Caco-2 (cell line): ENCODE measurements around the gene FGD2. TPM values are rescaled to one million over a fixed set of nuclear protein-coding genes. Genes with fewer than 3 reads are reported as not detected.

Experiments
- BruUV-seq: library from RNA; stranded (reverse); fragments of 400-500 nt; replicated peaks from 2 replicates; lab custom pipeline; 2021; lab: Mats Ljungman, UMichigan
- CTCF ChIA-PET: fragments of 300-600 bp; sonication (Branson Sonifier 250); formaldehyde crosslinking; loops from one replicate; lab custom pipeline; 2022; ENCODE audit warnings: antibody characterized with exemption; lab: Charles Lee
- POLR2A ChIA-PET: fragments of 300-600 bp; sonication (Branson Sonifier 250); formaldehyde crosslinking; loops from one replicate; lab custom pipeline; 2022; ENCODE audit warnings: antibody characterized with exemption; lab: Charles Lee
- DNase-seq, 2 experiments: peaks; one replicate each; pipeline versions ENCODE4 v3.0.0 to v3.0.0-alpha.2; 2020 to 2022
- H3K27me3 ChIP-seq: replicated peaks from 2 replicates; pipeline ENCODE4 v1.6.0; 2011; ENCODE audit warnings: low read length; ENCODE audit not compliant: control insufficient read depth, insufficient read depth
- H3K36me3 ChIP-seq: 2 replicates; pipeline ENCODE4 v1.5.1; 2011; ENCODE audit warnings: low read length; ENCODE audit not compliant: control insufficient read depth, insufficient read depth
- H3K4me1 ChIP-seq: fragments of 250-450 bp; sonication (Bioruptor Pico); 2 replicates; pipeline ENCODE4 v1.5.1; 2020; ENCODE audit warnings: mild to moderate bottlenecking
- H3K4me3 ChIP-seq: 2 replicates; pipeline ENCODE4 v1.5.1; 2011; ENCODE audit warnings: low read depth, mild to moderate bottlenecking, control low read depth, low read length
- H3K9me3 ChIP-seq: fragments of 250-450 bp; sonication (Bioruptor Pico); 2 replicates; pipeline ENCODE4 v1.5.1; 2020; ENCODE audit warnings: mild to moderate bottlenecking, moderate library complexity
- H3K27ac Mint-ChIP-seq: one replicate; pipeline ENCODE4 v1.8.0; 2022; ENCODE audit warnings: mixed read lengths; ENCODE audit not compliant: unreplicated experiment
- H3K27me3 Mint-ChIP-seq: one replicate; pipeline ENCODE4 v1.8.0; 2022; ENCODE audit warnings: mixed read lengths; ENCODE audit not compliant: insufficient read depth, unreplicated experiment
- H3K36me3 Mint-ChIP-seq: one replicate; pipeline ENCODE4 v1.8.0; 2022; ENCODE audit warnings: mild to moderate bottlenecking, mixed read lengths; ENCODE audit not compliant: insufficient read depth, unreplicated experiment
- H3K4me1 Mint-ChIP-seq: one replicate; pipeline ENCODE4 v1.8.0; 2022; ENCODE audit warnings: low read depth, mixed read lengths; ENCODE audit not compliant: unreplicated experiment
- H3K4me3 Mint-ChIP-seq: one replicate; pipeline ENCODE4 v1.8.0; 2022; ENCODE audit warnings: mild to moderate bottlenecking, moderate library complexity, mixed read lengths; ENCODE audit not compliant: unreplicated experiment
- H3K9me3 Mint-ChIP-seq: one replicate; pipeline ENCODE4 v1.8.0; 2022; ENCODE audit warnings: mixed read lengths; ENCODE audit not compliant: unreplicated experiment
- intact Hi-C: fragments of 100-400 bp; cut with micrococcal nuclease; formaldehyde crosslinking; loops from one replicate; pipeline ENCODE4 v1.10.0; 2022; ENCODE audit not compliant: unreplicated experiment
- total RNA-seq: library from RNA; stranded (reverse); gene quantifications from 2 replicates; pipeline ENCODE4 v1.2.3, GENCODE V29; 2022
- TF ChIP-seq, protein P1 (sequence below), 2 experiments: fragments of 200-600 bp in 1 of 2; IDR thresholded peaks; 1 replicate in 1 of 2; 2 replicates in 1 of 2; pipeline versions ENCODE4 v1.5.1 to v1.8.0; 2011 to 2022; ENCODE audit warnings: antibody characterized with exemption in 1 of 2, control low read depth in 1 of 2, inconsistent platforms in 1 of 2, low read depth in 1 of 2, low read length in 1 of 2, mild to moderate bottlenecking in 1 of 2, moderate library complexity in 1 of 2; ENCODE audit not compliant: insufficient read depth in 1 of 2, severe bottlenecking in 1 of 2, unreplicated experiment in 1 of 2

FGD2 gene
- total RNA-seq, 1 experiment from 2014 or later: not detected

DNA sequence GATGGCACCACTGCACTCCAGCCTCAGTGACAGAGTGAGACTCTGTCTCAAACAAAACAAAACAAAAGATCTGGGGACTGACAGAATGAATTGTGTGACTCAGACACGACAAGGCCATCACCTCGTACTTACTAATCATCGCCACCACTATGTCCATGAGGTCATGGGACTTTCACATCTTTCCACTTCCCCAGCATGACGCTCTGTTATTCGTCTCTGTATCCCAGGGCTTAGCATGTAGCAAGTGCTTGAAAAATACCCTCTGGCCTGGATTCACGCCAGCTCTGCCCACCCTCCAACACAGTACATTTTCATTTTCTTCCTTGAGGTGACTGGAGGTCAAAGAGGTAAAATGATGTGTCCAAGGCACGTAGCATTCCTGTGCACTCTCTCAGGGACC, 27.8 kb downstream of the FGD2 start:
- H3K9me3 ChIP-seq: 0 out of 2 replicates have a peak, but pooled peaks cover 4% of the 10 kb centered on the region
- H3K9me3 Mint-ChIP-seq: no peaks in the 10 kb centered on the region
- H3K27me3 Mint-ChIP-seq: no peaks in the 10 kb centered on the region
- no peaks in the 10 kb centered on the region for H3K36me3 Mint-ChIP-seq
- intact Hi-C loops: no loop called here
- no peaks in the 10 kb centered on the region for H3K4me1 ChIP-seq
- no peaks in the 10 kb centered on the region for H3K4me1 Mint-ChIP-seq
- TF ChIP-seq, protein P1, sequence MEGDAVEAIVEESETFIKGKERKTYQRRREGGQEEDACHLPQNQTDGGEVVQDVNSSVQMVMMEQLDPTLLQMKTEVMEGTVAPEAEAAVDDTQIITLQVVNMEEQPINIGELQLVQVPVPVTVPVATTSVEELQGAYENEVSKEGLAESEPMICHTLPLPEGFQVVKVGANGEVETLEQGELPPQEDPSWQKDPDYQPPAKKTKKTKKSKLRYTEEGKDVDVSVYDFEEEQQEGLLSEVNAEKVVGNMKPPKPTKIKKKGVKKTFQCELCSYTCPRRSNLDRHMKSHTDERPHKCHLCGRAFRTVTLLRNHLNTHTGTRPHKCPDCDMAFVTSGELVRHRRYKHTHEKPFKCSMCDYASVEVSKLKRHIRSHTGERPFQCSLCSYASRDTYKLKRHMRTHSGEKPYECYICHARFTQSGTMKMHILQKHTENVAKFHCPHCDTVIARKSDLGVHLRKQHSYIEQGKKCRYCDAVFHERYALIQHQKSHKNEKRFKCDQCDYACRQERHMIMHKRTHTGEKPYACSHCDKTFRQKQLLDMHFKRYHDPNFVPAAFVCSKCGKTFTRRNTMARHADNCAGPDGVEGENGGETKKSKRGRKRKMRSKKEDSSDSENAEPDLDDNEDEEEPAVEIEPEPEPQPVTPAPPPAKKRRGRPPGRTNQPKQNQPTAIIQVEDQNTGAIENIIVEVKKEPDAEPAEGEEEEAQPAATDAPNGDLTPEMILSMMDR (IDR thresholded peaks at IDR 0.05; ENCODE audit: insufficient read depth in 1 of 2, low read depth in 1 of 2, low read length in 1 of 2, severe bottlenecking in 1 of 2, unreplicated experiment in 1 of 2): no peak
- no peaks in the 10 kb centered on the region for H3K36me3 ChIP-seq
- ChIA-PET POLR2A (no interaction called here), CTCF (no interaction called here)
- H3K4me3 ChIP-seq: no peak overlapping the region
- DNase-seq: no peak
- no peak overlapping the region for H3K27ac Mint-ChIP-seq
- BruUV-seq: no TSS peak
- no peaks in the 10 kb centered on the region for H3K27me3 ChIP-seq
- no peak overlapping the region for H3K4me3 Mint-ChIP-seq

DNA sequence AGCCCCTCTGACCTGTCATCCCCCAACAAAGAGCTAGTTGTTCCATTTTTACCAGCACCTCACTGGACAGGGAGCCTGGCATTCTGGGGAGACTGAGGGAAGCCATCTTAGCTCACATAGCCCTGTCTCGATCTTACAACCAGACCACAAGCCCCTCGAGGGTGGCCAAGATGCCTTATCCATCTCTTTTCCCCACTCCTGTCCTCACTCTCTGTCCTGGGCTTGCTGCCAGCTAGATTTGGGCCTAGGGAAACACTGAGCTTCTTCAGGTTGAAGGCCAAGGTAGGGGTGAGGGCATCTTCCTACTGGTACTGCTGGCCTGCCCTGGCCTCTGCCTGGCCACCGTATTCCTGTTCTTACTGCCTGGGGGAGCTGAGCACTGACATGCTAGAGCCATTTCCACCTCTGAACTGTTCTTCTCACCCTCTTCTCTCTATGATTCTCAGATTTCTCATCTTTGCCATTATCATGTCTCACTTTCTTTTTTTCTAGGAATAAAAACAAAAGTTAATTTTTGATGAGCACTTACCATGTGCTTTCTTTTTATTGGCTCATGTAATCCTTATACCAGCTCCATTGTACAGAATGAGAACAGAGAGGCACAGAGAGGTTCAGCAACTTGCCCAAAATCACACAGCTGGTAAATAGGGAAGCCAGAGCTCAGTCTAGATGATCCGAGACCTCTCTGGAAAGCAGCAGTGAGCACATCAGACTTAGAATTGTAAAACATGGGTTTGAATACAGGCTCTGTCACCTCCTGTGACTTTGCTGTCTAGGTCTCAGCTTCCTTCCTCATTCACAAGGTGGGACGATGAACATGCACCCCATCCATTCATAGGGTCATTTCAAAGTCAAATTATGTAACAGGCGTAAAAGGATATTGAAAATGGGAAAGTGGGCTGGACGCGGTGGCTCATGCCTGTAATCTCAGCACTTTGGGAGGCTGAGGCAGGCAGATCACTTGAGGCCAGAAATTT, 28.7 kb downstream of the FGD2 start:
- Histone ChIP-seq H3K27me3 (no peaks in the 10 kb centered on the region), H3K4me3 (no peak overlapping the region), H3K9me3 (0 out of 2 replicates have a peak, but pooled peaks cover 4% of the 10 kb centered on the region), H3K36me3 (no peaks in the 10 kb centered on the region), H3K4me1 (0 out of 2 replicates have a peak, but pooled peaks cover 4% of the 10 kb centered on the region)
- POLR2A ChIA-PET: no interaction called here
- Mint-ChIP-seq H3K36me3 (no peaks in the 10 kb centered on the region), H3K9me3 (no peaks in the 10 kb centered on the region), H3K4me1 (peaks cover 7% of the 10 kb centered on the region), H3K4me3 (no peak overlapping the region), H3K27me3 (no peaks in the 10 kb centered on the region), H3K27ac (no peak overlapping the region)
- TF ChIP-seq, protein P1 (IDR thresholded peaks at IDR 0.05; ENCODE audit: insufficient read depth in 1 of 2, low read depth in 1 of 2, low read length in 1 of 2, severe bottlenecking in 1 of 2, unreplicated experiment in 1 of 2): no peak
- no TSS peak for BruUV-seq
- no peak for DNase-seq
- intact Hi-C loops: no loop called here
- CTCF ChIA-PET: interaction anchor here (0.6 kb wide), 1 partner anchor 15 kb away, joined by 5 read pairs; no protein-coding TSS in a partner anchor

DNA sequence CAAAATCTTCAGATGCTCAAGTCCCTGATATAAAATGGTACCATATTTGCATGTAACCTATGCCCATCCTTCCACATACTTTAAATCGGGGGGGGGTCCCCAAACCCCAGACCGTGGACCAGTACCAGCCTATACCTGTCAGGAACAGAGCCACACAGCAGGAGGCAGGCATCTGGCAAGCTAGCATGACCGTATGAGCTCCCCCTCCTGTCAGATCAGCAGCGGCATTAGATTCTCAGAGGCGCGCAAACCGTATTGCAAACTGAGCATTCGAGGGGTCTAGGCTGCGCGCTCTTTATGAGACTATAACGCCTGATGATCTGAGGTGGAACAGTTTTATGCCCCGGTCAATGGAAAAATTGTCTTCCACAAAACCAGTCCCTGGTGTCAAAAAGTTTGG, 30.7 kb downstream of the FGD2 start:
- no peaks in the 10 kb centered on the region for H3K36me3 Mint-ChIP-seq
- CTCF ChIA-PET: interaction anchor here (0.8 to 1.5 kb wide), 3 partner anchors 14 to 174 kb away, joined by 3 to 6 read pairs (median 4); no protein-coding TSS in a partner anchor
- H3K4me3 Mint-ChIP-seq: no peak overlapping the region
- no peaks in the 10 kb centered on the region for H3K9me3 Mint-ChIP-seq
- no peak for DNase-seq
- H3K4me1 Mint-ChIP-seq: peaks cover 7% of the 10 kb centered on the region
- Histone ChIP-seq H3K4me3 (no peak overlapping the region), H3K9me3 (no peaks in the 10 kb centered on the region), H3K4me1 (0 out of 2 replicates have a peak, but pooled peaks cover 4% of the 10 kb centered on the region), H3K36me3 (no peaks in the 10 kb centered on the region), H3K27me3 (no peaks in the 10 kb centered on the region)
- no peaks in the 10 kb centered on the region for H3K27me3 Mint-ChIP-seq
- TF ChIP-seq, protein P1 (IDR thresholded peaks at IDR 0.05; ENCODE audit: insufficient read depth in 1 of 2, low read depth in 1 of 2, low read length in 1 of 2, severe bottlenecking in 1 of 2, unreplicated experiment in 1 of 2): no peak
- H3K27ac Mint-ChIP-seq: no peak overlapping the region
- intact Hi-C loops: no loop called here
- no TSS peak for BruUV-seq
- POLR2A ChIA-PET: no interaction called here
